GM21529 (cell line): Measurements from ENCODE around the gene BROX.
A peak's percentile ranks its signal among the peaks of the same experiment; 100 is the strongest.
"Not testable (repeated sequence)": the region's sequence is repeated elsewhere in the genome, so short reads cannot be mapped to it uniquely, and the experiment has no call there.

Experiments used
- ATAC-seq: cut with Tn5 transposase; IDR thresholded peaks from one replicate; pipeline ENCODE4 v1.9.1; 2021; ENCODE audit not compliant: unreplicated experiment

BROX gene

DNA sequence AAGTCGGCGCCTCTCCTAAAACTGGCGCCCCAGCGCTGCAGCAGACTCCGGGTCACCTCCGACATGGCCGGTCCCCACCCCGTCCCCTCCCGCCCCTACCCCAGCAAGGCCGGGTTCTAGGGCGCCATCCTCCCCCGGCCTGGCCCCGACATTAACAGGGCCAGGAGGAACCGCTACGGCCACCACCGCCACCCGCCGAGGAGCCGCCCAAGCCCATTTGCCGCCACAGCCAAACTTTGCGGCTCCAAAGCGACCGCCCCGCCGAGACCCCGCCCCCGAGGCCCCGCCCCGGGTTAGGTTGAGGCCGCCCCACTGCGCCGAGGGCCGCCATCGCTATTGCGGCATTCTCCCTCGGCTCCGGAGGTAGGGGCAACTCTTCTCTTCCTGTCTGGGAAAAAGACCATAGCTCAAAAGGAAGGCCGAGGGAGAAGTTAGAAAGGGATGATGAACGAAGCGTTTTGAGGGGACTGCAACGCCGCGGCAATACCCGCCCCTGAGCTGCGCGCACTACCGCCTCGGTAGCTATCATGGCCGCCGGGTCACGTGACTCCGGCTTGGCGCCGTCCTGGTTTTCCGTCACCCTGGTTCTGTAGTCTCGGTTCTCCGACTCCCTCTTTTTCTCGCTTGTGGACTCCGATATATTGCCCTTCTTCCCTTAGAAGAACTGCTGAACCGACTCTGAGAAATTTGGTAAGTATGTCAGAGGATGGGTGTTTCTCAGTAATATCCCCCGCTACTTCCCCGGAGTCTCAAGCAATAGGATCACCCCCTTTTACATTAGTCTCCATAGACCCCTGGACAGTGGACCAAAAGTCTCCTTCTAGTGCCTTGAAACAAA is at the start of gene BROX, which contains the start of gene AIDA:
TSS of gene BROX (plus strand) at position 312 of the 838 bp plus-strand sequence. CDS start 3,136 bp downstream, outside the sequence.
TSS of gene AIDA (minus strand) at position 239 of the 838 bp plus-strand sequence. CDS start at position 65, 174 bp downstream.
- peak; percentile 82 for ATAC-seq

GRCh38 chr1:222663431-222663934 is 48.9 kb upstream of the BROX start:
- no peak for ATAC-seq

DNA sequence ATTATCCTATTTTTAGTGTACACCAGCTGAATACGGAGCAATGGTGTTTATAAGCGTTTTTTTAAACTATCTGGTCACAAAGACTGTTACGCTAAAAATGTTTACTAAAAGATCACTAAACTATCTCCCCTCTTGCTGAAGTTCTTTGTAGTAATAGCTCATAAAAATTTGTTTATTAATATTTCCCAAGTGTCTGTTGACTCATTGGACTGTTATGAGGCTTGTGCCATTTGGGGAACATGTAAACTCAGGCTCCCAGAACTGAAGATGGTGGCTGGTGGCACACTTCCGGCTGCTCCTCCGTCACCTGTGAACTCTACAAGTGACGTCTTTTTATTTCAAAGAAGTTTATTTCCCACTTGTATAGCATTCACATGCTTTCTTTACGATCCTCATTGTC is 46.4 kb upstream of the BROX start:
- ATAC-seq, result no peak

- not testable (repeated sequence) for ATAC-seq
These were observed 44.2 kb upstream of the BROX start for GRCh38 chr1:222668184-222668583.

DNA sequence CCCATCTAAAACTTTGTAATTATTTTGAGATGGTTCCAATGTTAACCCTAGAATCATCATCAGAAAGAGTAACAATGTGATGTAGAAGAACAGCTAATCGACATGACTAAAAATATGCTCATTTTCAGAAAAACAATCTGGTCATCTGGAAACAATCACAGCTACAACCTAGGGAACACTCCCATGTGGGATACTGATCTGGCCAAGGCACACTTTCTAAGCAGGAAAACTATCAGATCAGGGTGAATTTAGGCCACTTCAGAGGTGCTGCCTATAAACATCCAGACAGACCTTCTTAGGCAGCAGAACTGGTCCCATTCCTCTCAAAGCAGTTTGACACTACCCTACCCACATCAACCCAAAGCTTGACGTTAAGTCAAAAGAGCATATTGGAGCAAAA is 43.3 kb upstream of the BROX start:
- ATAC-seq, result not testable (repeated sequence)

DNA sequence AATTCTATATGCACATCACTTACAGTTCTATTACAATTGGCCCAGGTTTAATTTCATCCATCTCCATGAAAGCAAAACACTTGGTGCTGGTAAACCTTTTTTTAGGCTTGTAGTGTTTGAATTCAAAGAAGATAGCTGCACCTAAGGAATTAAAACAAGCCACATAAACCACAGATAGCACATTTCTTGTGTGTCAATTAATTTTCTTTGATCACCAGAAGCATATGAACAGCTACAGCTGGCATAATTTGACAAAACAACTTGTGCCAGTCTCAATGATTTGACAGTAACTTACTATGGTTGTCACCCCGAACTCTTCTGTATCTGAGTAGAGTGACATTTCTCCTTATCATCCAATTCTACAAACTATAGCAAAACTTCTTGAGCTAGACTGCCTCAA is 42.3 kb upstream of the BROX start:
- no peak for ATAC-seq

- no peak for ATAC-seq
These were observed 32.3 kb upstream of the BROX start for GRCh38 chr1:222680080-222680479.

GRCh38 chr1:222691016-222691415 is 21.3 kb upstream of the BROX start:
- no peak for ATAC-seq

DNA sequence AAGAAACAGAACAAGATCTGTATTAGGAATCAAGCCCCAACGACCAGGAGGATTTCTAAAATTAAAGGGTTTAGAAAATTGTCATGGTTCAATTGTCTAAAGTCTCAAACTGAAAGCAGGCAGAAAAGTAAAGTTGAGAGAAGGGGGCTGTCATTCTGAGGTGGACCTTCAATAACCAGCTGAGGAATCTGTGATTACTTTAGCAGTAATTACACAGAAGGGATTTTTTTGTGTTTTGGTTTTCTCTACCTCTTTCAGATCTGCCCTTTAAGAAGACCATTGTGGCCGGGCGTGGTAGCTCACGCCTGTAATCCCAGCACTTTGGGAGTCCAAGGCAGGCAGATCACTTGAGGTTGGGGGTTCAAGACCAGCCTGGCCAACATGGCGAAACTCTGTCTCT is 17.4 kb upstream of the BROX start:
- ATAC-seq, result no peak

DNA sequence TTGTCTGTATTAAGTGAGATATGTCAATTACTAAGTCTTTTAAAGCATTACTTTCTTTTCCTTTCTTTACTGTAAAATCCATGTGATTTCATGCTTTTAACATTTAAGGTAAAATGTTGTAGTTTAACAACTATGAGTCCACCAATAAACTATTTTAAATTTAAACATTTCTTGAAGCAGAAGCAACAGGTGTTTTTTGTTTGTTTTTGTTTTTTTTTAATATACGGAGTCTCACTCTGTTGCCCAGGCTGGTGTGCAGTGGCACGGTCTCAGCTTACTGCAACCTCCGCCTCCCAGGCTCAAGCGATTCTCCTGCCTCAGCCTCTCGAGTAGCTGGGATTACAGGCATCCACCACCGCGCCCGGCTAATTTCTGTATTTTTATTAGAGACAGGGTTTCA is 15.6 kb upstream of the BROX start:
- ATAC-seq, result no peak

- no peak for ATAC-seq
These were observed 15.2 kb upstream of the BROX start for GRCh38 chr1:222697203-222697602.

DNA sequence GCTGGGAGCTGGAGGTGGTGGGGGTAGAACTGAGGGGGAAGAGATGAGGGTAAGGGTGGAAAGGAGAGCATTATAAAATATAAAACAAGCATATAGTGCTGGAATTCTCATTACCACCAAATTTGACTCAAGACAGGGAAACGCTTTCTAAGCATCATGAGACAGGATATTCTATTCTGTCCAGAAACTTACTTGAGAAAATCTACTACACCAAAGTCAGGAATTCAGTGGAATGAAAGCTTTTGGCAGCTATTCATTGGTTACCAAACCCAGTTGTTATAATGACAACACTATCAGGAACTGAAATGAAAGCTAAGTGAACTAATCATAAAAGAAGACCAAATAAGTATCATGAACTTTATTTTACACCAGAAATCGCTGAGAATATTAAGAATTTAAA is 14.5 kb upstream of the BROX start:
- no peak for ATAC-seq

DNA sequence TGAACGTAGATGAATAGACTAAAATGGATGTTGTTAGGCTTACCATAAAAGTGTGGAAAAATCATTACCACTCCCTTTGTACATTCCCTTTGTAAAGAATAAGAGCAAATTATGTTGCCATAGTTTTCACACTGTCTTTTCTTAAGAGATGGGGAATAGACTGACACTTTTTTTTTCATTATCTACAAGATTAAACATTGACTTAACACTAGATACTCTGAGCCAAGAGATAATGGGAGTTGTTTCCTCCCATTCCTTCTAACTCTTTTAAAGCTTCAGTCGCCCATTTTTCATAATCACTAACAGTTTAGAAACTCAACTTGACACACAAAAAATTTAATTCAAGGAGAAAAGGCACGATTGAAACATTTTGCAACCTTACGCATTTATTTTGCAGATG is 10.2 kb upstream of the BROX start:
- no peak for ATAC-seq

- ATAC-seq, result no peak
These were observed 8.1 kb upstream of the BROX start for GRCh38 chr1:222704260-222704659.

GRCh38 chr1:222706815-222707214 is 5.5 kb upstream of the BROX start:
- no peak for ATAC-seq

DNA sequence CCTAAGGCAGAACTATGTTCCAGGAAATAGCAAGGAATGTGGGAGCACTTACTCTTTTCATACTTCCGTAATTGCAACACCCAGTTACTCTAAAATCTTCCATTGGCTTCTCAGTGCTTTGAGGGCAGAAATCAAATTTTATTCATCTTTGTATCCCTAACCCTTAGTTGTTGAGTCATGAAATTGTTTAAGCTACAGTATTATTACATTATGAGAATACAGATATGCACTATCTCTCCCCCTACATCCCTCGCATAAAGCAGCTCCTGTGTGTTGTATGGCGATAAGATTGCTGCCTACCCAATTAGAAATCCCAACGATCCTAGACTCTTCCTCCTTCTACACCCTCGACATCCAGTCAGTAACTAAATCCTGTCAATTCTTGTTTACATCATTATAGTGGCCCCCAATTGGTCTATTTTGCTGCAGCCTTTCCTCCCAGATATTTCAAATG is 2.6 kb upstream of the BROX start:
- no peak for ATAC-seq

DNA sequence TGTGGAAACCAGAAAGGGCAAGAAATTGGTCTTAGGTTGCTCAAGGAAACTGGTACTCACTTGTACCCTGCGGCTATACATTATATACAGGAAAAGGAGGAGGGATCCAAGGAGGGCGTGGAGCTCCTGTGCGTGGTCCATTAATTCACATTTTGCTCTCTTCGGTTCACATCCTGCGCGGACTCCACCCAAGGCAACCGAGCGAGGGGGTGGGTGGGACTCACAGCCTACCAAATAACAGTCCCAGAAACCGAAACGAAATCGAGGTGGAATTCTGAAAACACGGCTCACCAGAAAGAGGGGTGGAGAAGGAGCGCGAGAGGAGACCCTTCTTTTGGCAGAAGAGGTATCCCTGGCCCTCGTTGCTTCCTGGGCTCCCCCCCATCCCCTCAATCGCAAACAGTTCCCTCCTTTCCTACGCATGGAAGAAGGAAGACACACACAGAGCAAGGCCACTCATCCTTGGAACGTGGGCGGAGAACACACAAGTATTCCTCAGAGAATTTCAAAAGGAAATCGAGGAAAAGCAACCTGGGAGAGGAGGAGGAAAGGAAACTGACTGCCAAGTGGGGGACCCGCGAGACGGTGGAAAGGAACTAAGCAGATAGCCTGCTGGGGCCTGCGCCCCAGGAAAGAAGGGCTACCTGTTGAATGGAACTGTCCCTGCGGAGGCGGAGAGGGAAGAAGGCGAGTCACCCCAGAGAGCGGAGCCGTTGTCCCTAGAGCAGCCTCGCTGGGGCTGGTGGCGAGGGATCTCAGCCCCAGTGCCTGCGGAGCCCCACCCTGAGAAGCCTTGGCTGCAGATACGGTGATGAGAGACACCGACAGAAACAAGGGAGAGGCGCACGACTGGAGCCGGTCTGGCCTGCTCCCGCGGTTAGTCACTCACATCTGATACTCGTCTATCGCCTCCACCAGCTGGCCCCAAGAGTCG is 778 bp upstream of the BROX start:
- ATAC-seq, result peak; percentile 39

DNA sequence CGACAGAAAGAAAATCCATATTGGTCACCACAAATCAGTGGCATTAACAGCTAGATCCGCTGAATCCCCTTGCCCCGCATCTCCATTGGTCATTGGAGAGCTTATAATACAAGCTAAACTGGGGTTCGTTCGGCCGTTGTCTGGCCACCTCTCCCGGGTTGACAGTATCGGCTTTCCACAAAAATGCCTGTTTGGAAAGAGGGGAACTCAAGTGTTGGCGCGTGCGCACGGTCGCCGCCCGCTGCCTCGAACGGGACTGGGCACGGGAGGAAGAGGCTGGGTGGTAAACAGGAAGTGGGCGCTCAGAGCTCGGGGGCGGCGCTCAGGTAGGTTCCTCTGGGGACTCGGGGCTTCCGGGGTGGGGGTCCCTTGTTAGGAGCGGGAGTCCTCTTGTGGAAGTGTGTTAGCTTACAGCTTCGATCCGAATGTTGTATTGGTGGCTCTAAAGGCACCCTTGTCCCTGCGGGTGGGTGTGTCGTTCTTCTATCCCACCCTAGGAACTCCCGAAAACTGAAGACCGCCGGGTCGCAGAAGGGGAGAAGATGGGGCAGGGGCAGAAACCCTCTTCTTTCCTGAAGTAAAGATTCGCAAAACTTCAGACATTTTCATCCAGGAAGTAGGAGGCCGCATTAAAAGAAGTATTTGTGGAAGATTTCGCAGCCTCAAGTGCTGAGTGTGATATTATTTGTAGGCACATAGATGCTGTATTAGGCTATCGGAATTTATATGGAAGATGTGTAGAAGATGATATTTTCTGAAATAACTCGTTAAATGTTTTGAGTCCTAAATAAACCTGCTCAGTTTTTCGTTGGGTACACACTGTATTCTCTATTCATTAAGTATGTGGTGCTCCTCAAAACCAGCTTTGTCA is 962 bp downstream of the BROX start:
- ATAC-seq, result peak; percentile 67

DNA sequence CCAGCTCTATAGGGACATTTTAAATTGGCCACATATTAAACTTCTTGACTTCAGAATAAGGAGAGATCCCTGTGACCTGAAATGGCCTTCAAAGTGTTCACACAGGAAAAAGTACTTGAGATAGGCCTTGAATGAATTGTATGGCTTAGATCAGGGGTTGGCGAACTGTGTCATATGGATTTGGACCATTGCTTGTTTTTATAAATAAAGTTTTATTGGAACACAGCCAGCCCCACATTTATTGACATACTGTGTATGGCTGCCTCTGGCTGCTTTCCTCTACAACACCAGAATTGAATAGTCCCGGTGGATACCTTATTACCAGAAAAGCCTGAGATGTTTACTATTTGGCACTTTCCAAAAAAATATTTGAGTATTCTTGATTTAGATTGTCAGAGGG is 4.0 kb downstream of the BROX start:
- no peak for ATAC-seq

DNA sequence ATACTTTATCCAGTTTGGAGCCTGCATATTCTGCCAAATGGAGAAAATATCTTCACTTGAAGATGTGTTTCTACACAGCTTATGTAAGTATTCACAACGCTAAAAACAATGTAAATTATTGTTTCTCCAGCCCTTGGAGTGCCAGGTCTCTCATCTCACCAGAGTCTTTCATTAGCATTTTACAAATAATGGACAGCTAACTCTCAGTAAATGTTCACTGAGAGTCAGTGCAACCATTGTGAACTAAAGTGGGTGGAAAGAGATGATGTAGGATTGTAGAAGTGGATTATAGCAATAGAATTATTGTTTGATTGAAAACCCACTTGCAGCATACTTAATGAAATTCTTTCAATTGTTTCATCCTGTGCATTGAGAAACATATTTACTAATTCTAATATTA is 16.4 kb downstream of the BROX start:
- no peak for ATAC-seq

DNA sequence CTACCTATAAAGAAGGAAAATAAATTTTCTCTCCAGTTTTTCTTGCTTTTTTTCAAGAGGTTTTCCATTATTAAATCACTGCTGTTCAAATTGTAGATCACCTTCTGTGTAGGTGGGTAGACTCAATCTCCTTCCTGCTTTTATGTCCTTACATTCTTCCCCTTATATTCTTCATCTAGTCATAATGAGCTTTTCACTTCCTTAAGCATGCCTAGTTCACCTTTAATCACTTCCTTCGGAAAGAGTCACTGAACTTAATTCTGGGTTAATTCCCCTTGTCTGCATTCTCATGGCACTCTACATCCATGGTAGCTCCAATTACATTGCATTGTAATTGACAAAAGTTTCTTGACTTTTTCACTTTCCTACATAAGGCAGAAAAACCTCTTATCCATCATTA is 18.5 kb downstream of the BROX start:
- ATAC-seq, result no peak
